GM21390 (cell line): ENCODE data around the gene TSHZ2.
"Not testable (repeated sequence)": the region's sequence is repeated elsewhere in the genome, so short reads cannot be mapped to it uniquely, and the experiment has no call there.

ENCODE experiments used
- ATAC-seq: cut with Tn5 transposase; IDR thresholded peaks from one replicate; pipeline ENCODE4 v1.9.1; 2021; ENCODE audit not compliant: unreplicated experiment

The TSHZ2 gene

DNA sequence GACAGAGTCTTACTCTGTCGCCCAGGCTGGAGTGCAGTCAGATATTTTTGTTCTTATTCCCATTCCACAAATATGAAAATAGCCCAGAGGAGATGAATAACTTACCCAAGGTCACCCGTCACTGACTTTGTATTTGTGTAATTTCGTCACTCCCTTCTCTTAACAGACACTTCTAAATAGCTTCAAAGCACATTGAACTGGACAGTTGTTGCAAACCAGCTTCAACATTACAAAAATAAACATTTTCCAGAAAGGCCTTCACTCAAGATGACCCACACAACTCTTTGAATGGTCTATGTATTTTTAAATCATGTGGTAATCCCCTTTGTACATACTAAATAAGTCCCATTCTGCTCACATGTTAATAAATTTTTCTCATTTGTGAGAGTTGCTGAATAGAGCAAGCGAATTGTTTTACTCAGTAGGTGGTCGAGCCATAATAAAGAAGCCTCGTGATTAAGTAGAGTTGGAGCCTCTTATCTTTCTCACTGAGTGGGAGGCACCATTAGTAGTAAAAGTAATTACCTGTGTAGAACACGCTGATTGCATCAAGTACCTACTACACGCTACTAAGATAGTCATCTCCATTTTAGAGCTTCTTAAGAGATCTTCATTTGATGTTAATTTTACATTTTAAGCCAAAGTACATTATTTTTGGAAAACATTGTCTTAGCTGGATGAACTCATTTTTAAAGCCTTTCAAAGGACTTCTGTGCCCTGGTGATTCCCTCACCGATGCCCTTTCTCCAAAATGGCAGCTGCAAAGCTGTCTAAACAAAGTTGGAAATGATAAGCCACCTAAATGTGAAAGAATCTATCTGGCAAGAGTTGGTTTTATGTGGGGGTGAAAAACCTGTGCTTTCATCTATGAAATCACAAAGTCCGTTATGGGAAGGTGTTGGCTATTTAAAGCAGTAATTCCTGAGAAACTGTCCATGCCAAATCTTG, 110.0 kb downstream of the TSHZ2 start:
- ATAC-seq, result no peak

DNA sequence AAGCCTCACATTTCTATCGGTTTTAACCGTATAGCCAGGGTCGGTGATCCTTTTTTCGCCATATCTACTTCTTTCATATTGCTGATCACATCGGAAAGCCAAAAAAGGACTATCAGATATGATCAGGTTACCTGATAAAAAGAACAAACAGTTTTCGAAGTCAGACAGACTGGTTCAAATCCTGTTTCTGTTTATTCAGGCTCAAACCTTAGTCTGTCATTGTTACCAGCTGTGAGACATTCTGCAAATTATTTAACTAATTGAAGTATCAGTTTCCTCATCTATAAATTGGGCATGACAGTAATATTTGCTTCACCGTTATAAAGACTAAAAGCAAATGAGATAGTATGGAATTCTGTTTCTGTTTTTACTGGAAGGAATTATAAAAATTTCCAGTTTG, 111.3 kb downstream of the TSHZ2 start:
- no peak for ATAC-seq

DNA sequence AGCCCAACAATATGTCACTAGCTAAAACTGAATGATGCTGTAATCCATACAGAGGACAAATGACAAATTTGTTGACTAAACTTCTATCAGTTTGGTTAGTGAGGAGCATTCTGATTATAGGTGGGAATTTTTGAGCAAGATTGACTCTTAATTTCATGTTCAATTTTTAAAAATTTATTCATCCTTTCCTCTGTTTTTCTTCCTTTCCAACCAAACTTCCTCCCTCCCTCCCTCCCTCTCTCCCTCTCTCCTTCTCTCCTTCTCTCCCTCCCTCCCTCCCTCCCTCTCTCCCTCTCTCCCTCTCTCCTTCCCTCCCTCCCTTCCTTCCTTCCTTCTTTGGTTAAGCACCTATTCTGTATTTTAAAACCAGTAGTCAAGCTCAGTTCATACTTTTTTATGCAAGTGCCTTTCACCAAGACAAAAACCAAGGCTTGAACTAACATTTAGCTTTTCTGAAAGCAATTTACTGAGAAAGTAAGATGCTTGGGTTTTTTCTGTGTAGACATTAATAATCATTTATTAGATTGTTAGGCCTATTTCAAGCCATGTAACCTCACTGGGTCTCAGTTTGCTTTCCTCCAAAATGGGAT, 112.3 kb downstream of the TSHZ2 start:
- ATAC-seq, result no peak

DNA sequence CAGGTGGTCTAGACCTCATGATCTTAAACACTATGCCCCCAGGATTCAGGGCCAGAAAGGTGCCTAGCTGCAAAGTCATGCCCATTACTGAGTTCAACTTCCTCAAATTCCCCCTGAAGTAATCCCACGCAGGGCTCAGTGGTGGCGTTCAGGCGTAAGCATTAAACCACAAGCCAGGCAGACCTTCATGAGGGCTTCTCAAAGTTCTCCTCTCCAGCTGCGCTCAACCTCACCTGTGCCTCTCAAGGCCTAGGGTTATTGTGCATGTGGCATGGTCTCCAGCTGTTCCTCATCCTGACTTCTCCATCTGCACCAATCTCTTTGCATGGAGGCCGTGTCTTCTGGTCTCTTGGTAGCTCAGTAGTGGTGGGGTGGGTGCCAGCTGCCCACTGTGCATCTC, 113.6 kb downstream of the TSHZ2 start:
- no peak for ATAC-seq

DNA sequence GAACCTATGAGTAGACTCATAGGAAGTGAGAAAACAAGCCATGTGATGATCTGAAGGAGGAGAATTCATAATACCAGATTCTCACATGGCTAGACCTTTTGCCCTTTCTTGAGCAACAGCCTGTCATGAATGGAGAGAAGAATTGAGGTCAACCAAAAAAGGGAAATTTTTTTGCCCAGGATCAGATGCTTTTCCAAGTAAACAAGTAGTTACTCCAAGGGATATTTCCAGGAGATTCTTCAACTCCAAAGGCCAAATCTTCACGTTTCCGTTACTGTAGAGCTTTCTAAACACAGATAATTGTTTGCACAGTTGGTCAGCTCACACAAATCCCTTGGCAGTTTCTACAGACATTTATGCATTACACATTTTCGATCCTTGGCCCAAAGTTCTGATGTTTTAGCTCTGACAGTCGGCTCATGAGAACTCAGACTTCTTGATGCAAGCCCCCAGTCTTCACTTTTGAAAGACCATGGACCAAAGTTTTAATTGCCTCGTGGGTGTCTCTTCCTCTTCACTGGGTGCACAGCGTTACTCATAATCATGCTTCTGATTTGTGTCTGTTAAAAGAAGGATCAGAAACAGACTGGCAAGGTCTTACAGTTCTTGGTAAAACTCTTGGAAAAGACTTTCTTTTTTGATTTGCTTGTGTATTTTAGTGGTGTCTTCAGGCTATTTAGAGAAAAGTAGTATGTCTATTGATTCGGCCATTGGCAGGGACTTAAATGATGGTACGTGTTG, 115.0 kb downstream of the TSHZ2 start:
- ATAC-seq, result no peak

DNA sequence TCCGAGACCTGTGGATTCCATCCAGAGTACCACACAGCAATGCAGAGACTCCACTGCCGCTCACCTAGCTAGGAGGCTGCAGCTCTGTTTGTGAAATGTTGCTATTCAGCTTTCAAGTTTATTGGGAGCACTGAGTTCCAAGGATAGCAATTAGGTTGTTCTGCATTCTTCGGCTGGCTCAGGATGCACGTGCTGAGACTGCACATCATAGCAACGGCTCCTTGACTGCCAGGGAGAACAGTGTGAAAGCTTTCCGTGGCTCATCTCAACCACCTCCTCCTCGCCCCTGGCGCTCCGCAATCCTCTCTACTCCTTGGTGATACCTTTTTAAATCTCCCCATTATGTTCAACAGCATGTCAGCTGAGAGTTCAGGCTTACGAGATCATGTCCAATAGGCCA, 116.6 kb downstream of the TSHZ2 start:
- ATAC-seq, result no peak

DNA sequence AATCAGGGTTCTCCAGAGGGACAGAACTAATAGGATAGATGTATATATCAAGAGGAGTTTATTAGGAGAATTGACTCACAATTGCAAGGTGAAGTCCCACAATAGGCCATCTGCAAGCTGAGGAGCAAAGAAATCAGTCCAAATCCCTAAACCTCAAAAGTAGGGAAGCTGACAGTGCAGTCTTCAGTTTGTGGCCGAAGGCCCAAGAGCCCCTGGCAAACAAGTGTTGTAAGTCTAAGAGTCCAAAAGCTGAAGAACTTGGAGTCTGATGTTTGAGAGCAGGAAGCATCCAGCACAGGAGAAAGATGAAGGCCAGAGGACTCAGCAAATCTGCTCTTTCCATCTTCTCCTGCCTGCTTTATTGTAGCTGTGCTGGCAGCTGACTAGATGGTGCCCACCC, 117.7 kb downstream of the TSHZ2 start:
- not testable (repeated sequence) for ATAC-seq

DNA sequence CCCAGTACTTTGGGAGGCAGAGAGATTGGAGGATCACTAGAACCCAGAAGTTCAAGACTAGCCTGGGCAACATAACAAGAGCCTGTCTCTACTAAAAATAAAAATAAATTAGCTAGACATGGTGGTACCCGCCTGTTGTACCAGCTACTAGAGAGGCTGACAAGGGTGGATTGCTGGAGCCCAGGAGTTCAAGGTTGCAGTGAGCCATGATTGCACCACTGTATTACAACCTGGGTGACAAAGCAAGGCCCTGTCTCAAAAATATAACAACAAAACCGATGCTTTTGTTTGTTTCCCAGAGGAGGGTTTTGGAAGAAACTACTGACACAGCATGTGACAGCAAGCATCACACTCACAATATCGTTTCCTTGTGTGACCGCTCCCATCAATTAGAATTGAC, 119.6 kb downstream of the TSHZ2 start:
- no peak for ATAC-seq

DNA sequence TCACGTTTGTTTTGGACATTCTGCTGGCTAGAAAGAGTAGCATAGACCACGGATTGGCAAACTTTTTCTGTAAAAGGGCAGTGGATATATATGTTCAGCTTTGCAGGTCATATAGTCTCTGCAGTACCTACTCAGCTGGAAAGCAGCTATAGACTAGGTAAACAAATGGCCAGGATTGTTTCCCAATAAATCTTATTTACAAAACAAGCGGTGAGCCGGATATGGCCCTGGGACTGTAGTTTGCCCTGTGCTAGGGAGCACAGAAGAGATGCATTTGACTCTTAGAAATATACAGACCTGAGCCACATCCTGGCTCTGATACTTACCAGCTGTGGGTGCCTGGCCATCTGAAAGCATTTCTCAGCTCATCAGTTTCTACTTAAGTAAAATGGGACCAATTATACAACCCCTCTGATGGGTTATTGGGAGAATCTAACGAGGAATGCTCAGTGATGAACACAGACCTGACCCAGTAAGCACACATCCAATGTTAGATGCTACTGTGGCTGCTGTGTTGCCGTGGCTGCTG, 120.7 kb downstream of the TSHZ2 start:
- ATAC-seq, result no peak

DNA sequence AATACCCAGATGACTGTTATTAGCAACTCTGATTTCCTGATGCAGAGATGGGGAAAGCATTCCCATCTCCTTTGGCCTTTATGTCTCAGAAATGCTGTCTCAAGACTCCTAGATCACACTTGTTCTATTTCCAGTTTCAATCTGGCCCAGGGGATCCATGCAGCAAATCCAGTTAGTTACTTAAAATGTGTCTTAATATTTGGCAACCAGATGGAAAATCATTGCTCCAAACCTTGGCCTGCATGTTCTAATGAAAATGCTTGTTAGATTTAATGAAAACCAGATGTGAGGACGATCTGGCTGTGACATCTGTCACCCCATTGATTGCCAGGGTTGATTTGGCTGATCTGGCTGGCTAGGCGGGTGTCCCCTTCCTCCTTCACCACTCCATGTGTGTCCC, 125.2 kb downstream of the TSHZ2 start:
- ATAC-seq, result no peak

DNA sequence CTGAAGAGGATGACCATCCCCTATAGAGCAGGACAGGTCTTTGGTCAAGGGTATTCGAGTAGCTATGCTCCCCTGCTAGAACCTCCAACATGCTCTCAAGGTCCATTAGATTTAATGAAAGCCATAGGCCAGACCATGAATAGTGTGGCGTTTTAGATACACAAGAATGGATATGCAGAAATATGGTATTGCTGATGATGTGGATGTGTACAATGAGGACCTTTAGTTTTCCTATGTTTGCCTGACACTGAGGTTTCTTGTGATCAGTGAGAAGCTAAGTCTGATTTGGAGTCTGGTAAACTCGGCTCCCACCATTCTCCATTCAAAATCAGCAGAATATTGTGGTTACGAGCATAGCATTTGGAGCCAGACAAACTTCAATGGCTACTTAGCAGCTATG, 125.6 kb downstream of the TSHZ2 start:
- ATAC-seq, result no peak

DNA sequence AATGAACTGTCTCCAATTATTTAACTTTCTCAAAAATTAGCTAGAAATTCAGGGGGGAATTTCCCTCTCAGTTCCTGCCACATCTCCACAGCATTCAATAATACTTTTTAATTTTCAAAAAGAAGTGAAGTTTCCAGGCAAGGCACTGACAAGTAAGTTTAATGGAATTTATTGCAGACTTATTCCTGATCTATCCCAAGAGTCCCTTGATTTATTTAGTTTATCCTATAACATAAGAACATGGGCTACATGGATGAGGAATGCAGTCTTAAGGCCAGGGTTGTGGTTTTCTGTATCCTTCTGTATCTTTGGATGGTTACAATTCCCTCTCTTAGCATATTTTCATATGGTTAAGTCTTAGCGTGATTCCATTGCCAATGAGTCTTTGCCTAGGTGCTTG, 126.5 kb downstream of the TSHZ2 start:
- no peak for ATAC-seq

DNA sequence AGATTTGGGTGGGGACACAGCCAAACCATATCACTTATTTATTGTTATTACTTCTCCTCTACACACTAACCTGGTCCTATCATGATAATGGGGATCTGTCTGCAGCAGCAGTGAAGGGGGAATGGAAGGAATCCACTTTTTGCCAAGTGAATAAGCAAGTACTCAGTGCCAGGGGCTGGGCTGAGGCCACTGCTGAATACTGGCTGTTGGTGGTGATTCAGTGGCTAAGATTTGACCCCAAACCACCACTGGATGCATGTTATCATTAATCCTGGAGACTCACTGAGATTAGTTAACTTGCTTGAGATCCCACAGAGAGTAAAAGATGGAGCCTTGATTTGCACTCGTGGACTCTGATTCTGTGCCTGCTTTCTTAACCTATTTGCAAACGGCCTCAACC, 127.7 kb downstream of the TSHZ2 start:
- no peak for ATAC-seq

DNA sequence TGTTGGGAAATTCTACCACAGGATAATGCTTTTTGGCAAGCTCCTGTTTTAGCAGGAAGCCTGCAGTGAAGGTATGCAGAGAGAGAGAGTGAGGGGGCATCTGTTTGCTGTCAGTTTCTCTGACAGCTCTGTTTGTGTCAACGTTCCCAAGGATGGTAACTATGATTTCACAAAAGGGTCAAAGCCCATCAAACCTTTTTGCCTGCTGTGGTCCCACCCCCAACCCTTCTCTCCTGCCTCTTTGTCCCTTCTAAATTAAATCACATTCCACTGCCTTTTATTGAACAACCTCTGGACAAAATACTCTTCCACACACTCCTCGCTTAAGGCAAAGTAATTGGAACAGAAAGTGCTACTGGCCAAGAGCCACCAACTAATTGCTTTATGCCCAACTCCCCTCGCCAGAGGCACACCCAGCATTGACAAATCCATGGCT, 128.3 kb downstream of the TSHZ2 start:
- no peak for ATAC-seq

DNA sequence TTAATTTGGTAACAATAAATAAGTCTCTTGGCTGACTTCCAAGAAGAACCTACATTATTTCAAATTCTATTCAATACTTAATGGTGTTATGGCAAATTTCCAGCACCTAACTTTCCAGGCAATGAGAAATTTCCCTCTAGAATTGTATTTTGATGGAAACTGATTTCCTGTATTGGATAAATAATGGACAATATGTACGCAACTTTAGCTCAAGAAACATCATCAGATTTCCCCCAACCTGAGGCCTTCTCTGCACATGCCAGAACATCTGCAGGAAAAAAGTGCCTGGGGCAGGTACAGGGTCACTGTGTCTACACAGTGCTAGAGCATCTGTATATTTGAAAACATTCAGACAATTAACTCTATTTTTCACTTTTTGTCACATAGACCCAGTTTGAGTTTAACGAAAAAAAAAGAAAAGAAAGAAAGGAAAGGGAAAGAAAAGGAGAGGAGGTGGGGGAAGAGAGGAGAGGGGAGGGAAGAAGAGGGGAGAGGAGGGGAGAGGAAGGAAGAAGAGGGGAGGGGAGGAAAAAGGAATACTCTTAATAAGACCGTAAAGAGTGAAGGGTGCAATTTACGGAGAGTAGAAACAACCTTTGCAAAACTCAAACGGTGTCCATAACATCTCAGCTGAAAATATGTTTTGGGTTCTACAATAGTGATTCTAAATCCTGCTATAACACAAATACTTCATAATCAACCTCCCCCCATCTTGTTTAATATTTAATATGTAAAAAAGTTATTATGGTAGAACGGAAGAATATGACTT, 130.0 kb downstream of the TSHZ2 start:
- no peak for ATAC-seq

DNA sequence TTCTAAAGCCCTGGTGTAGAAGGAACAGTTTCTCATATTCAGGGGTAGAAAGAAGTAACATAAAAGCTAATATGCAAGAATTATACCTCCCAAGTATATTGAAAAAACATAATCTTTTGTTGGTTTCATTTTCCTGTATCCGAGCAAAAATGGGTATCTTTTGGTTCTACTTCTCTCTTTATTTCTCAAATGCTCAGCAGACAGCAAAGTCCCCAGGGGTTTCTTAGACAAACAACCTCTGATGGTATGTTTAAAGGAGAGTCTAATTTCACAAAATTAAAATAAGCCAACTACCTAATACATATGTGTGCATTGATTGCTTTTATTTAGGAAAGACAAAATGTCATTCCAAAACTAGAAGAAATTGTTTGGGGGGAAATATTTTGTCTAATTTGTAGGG, 131.0 kb downstream of the TSHZ2 start:
- ATAC-seq, result no peak

DNA sequence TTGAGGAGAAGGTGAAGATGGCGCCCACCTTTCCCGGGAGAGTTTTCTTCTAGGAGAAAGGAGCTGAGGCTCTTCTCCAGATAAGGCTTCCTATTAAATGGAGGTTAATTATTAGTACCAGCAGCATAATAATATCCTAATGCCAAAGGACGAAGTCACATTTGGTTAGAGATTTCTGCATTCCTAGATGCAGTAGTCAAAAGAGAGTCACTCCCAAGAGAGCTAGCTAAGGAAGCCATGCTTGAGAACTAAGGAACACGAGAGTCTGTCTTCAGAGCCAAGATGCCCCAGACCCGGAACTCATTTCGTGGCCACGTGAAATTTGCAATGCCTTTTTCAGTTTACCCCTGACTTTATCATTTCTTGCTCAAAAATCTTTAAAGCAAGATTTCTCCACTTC, 132.7 kb downstream of the TSHZ2 start:
- no peak for ATAC-seq

DNA sequence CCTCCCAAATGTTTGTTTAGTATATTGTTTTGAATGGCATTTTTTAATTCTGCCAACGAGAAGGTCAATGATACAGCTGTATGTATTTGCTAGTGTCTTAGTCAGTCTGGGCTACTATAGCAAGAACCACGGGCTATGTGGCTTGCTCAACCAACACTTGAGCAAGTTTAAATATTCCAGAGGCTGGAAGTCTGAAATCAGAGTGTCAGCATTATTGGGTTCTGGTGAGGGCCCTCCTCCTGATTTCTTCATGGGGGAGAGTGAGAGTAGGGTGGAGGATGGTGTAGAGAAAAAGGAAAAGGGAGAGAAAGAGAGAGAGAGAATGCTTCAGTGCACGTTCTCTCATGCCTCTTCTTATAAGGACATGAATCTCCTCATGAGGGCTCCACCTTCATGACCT, 144.6 kb downstream of the TSHZ2 start:
- ATAC-seq, result no peak

DNA sequence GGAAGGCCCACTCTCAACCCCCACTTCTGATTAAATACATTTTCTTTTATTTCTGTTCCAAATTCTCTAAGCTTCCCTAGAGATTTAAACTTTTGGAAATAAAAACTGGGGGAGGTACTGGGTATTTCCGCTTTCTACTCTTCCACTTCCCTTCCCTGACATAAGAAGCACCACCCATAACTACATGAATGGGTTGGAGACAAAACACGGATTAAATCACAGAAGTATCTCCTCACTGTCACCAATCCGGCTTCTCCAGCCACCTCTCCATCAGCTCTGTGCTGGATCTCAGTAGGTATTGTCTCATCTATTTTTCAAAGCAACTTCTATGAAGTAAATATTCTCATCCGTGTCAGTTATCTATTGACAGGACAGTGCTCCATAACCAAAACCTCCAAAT, 150.7 kb downstream of the TSHZ2 start:
- ATAC-seq, result no peak

DNA sequence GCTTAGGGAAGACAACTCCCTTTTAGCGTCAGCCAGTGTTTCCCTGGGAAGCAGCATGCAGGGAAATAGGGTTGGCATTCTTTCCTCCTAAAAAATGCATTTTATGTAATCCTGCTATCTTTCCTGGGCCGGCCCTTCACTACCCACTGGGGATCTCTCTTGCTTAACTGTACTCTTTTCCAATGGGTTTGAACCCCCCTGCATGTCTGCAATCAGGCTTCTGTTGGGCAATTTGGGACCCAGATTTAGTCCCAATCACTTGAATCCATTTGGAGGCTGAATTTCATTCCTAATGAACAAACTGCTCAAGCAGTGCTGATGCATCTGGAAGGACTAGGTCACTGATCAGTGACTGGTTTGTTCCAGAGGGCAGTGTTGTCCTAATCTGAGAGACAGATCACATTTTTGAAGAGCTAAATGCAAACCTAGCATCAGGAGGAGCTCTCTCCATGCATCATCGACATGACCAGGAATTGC, 152.0 kb downstream of the TSHZ2 start:
- ATAC-seq, result no peak

DNA sequence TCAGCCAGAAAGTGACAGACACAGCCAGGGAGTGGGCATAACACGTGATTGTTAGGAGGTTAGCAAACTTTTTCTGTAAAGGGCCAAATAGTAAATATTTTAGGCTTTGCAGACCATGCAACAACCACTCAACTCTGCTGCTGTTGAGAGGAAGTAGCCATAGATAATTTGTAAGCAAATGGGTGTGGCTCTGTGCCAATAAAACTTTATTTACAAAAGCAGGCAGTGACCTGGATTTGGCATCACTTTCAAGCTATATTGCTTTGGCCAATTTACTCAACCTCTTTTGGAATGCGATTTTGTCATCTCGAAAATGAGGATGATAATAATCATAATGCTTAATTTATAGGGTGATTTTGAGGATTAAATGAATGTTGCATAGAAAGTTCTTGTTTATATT, 152.6 kb downstream of the TSHZ2 start:
- ATAC-seq, result no peak
